HepG2 (cell line): Measurements from ENCODE around the gene CALD1. TPM values are rescaled to one million over a fixed set of nuclear protein-coding genes. Genes with fewer than 3 reads are reported as not detected.

Experiments
- ATAC-seq: fragments of 200-7000 bp; cut with Tn5 transposase; 3 replicates; pipeline ENCODE4 v1.9.1; 2020; ENCODE audit warnings: mild to moderate bottlenecking, moderate library complexity
- BruUV-seq: library from RNA; stranded (reverse); fragments of 400-500 nt; replicated peaks from 2 replicates; lab custom pipeline; 2021; lab: Mats Ljungman, UMichigan
- CTCF ChIA-PET: fragments of 300-600 bp; formaldehyde crosslinking; extraction: SDS; loops from one replicate; lab custom pipeline; 2021; ENCODE audit warnings: low total read pairs, inconsistent platforms, low intra/inter-chr PET ratio; lab: Yijun Ruan, JAX
- POLR2A ChIA-PET: fragments of 350-600 bp; sonication (Branson Sonifier 250); formaldehyde crosslinking; loops from one replicate; lab custom pipeline; 2020; ENCODE audit warnings: antibody characterized with exemption, inconsistent platforms; lab: Yijun Ruan, JAX
- DNase-seq: peaks from one replicate; pipeline ENCODE4 v3.0.0-alpha.2; 2015; ENCODE audit warnings: low spot score
- FAIRE-seq: peaks from 3 replicates; lab custom pipeline; 2011; peaks lifted over from hg19 to GRCh38; lab: Jason Lieb, UNC
- H2AFZ ChIP-seq: one replicate; pipeline ENCODE4 v1.6.1; 2011; ENCODE audit warnings: low read length, inconsistent platforms
- H3K27ac ChIP-seq: fragments of 300-600 bp; 3 replicates; pipeline ENCODE4 v1.8.0; 2011; ENCODE audit warnings: mixed run types, mild to moderate bottlenecking, mixed read lengths, low read length, inconsistent platforms; ENCODE audit not compliant: insufficient read depth; ENCODE audit errors: extremely low read length
- H3K27me3 ChIP-seq, 2 experiments: fragments of 200-600 bp in 1 of 2; 2 replicates in 1 of 2; 3 replicates in 1 of 2; pipeline versions ENCODE4 v1.6.0 to v1.8.0; 2011; ENCODE audit warnings: low read length in 2 of 2, mild to moderate bottlenecking in 2 of 2, moderate library complexity in 2 of 2, inconsistent platforms in 1 of 2; ENCODE audit not compliant: insufficient read depth in 2 of 2, control insufficient read depth in 1 of 2
- H3K36me3 ChIP-seq, 2 experiments: fragments of 200-600 bp in 1 of 2; replicated peaks in 1 of 2; 2 replicates in 1 of 2; 3 replicates in 1 of 2; pipeline versions ENCODE4 v1.5.1 to v1.8.0; 2011; ENCODE audit warnings: low read length in 2 of 2, inconsistent platforms in 1 of 2; ENCODE audit not compliant: insufficient read depth in 2 of 2, control insufficient read depth in 1 of 2
- H3K4me1 ChIP-seq: 2 replicates; pipeline ENCODE4 v1.5.1; 2012; ENCODE audit warnings: low read length, inconsistent platforms; ENCODE audit not compliant: insufficient read depth
- H3K4me2 ChIP-seq: 2 replicates; pipeline ENCODE4 v1.6.0; 2011; ENCODE audit warnings: low read depth, low read length, inconsistent platforms
- H3K4me3 ChIP-seq, 3 experiments: fragments of 200-600 bp in 1 of 3; sonication (generic), shearing (Covaris generic) in 1 of 3; replicated peaks in 1 of 3; 2 replicates each; pipeline ENCODE4 v1.5.1; 2011 to 2016; ENCODE audit warnings: low read length in 3 of 3, inconsistent platforms in 2 of 3, low read depth in 2 of 3, mild to moderate bottlenecking in 2 of 3, control low read depth in 1 of 3, mixed read lengths in 1 of 3; ENCODE audit not compliant: insufficient read depth in 1 of 3
- H3K79me2 ChIP-seq: one replicate; pipeline ENCODE4 v1.6.1; 2011; ENCODE audit warnings: low read length, inconsistent platforms; ENCODE audit not compliant: insufficient read depth
- H3K9ac ChIP-seq: 2 replicates; pipeline ENCODE4 v1.6.0; 2011; ENCODE audit warnings: mild to moderate bottlenecking, low read depth, low read length, inconsistent platforms; ENCODE audit not compliant: insufficient read depth
- H3K9me3 ChIP-seq: 2 replicates; pipeline ENCODE4 v1.5.1; 2012; ENCODE audit warnings: mild to moderate bottlenecking, low read length
- H4K20me1 ChIP-seq: 2 replicates; pipeline ENCODE4 v1.6.0; 2011; ENCODE audit warnings: inconsistent platforms, mild to moderate bottlenecking, low read length, moderate library complexity; ENCODE audit not compliant: insufficient read depth
- BHLHE40 ChIP-seq: IDR thresholded peaks from 2 replicates; pipeline ENCODE4 v1.6.1; 2011; ENCODE audit warnings: low read length, improper control_type of control experiment
- CREM ChIP-seq, 2 experiments: sonication (generic) in 1 of 2; formaldehyde crosslinking in 1 of 2; IDR thresholded peaks; 2 replicates each; pipeline versions ENCODE4 v1.4.0 to v1.6.1; 2016 to 2020; ENCODE audit warnings: antibody characterized with exemption in 1 of 2, mild to moderate bottlenecking in 1 of 2, missing genetic modification reagents in 1 of 2
- DNMT1 ChIP-seq: sonication (generic); formaldehyde crosslinking; IDR thresholded peaks from 2 replicates; pipeline ENCODE4 v1.5.1; 2020; ENCODE audit warnings: mild to moderate bottlenecking, missing genetic modification reagents
- KDM3A ChIP-seq: IDR thresholded peaks from 2 replicates; pipeline ENCODE4 v1.6.1; 2018; ENCODE audit warnings: low read depth, missing compliant biosample characterization
- MED1 ChIP-seq: sonication (generic); formaldehyde crosslinking; IDR thresholded peaks from 2 replicates; pipeline ENCODE4 v1.4.0; 2020; ENCODE audit warnings: missing genetic modification reagents
- NFYC ChIP-seq: IDR thresholded peaks from 2 replicates; pipeline ENCODE4 v1.6.1; 2016; ENCODE audit warnings: missing genetic modification reagents, missing compliant biosample characterization
- U2AF2 ChIP-seq: fragments of 200-400 bp; formaldehyde crosslinking; IDR thresholded peaks from 2 replicates; pipeline ENCODE4 v1.6.1; 2017; ENCODE audit warnings: low read depth, mild to moderate bottlenecking, low read length
- YY1 ChIP-seq: IDR thresholded peaks from 2 replicates; pipeline ENCODE4 v1.6.1; 2011; ENCODE audit warnings: low read length, low read depth, moderate library complexity, mild to moderate bottlenecking; ENCODE audit not compliant: insufficient read depth, insufficient replicate concordance
- ZNF138 ChIP-seq: sonication (generic); formaldehyde crosslinking; IDR thresholded peaks from 2 replicates; pipeline ENCODE4 v1.5.0; 2020; ENCODE audit warnings: mild to moderate bottlenecking, low read depth, missing genetic modification reagents
- ZNF3 ChIP-seq: IDR thresholded peaks from 2 replicates; pipeline ENCODE4 v1.7.0; 2017; ENCODE audit warnings: inconsistent platforms
- ZNF446 ChIP-seq: sonication (generic); formaldehyde crosslinking; IDR thresholded peaks from 2 replicates; pipeline ENCODE4 v1.5.0; 2020; ENCODE audit warnings: mild to moderate bottlenecking, missing genetic modification reagents
- ZNF883 ChIP-seq: sonication (generic); formaldehyde crosslinking; IDR thresholded peaks from 2 replicates; pipeline ENCODE4 v1.5.1; 2020; ENCODE audit warnings: mild to moderate bottlenecking, missing genetic modification reagents; ENCODE audit errors: not compliant biosample characterization
- ZSCAN12 ChIP-seq: sonication (generic); formaldehyde crosslinking; IDR thresholded peaks from 2 replicates; pipeline ENCODE4 v1.9.0; 2021; ENCODE audit warnings: mild to moderate bottlenecking, missing genetic modification reagents
- WGBS: methylation state at CpG from one replicate; pipeline ENCODE4 v1.1.6; 2017; ENCODE audit warnings: low lambda C conversion rate; 5-methylcytosine and 5-hydroxymethylcytosine counted together
- in situ Hi-C: cut with HindIII; loops from 2 replicates; pipeline ENCODE4 v1.10.0; 2017; ENCODE audit warnings: low pct_unique_long_range_greater_than_20kb; ENCODE audit not compliant: extremely low pct_ligation_motif_present
- intact Hi-C: fragments of 100-400 bp; cut with micrococcal nuclease; formaldehyde crosslinking; loops from one replicate; pipeline ENCODE4 v1.10.0; 2022; ENCODE audit not compliant: unreplicated experiment
- polyA plus RNA-seq, 8 experiments: library from polyadenylated mRNA; depleted of rRNA in 3 of 8; stranded (reverse) in 7 of 8; unstranded in 1 of 8; fragments of >200 nt; fragmentation: Illumina TruSeq in 4 of 8; extraction: Trizol in 4 of 8; gene quantifications; 2 replicates each; pipeline versions ENCODE4 v1.2.1 to v1.2.3, GENCODE V29; 2011 to 2016; ENCODE audit warnings: low read depth in 4 of 8, missing spikeins in 1 of 8, mixed read lengths in 1 of 8; ENCODE audit not compliant: insufficient read depth in 1 of 8
- total RNA-seq, 5 experiments: library from RNA; depleted of rRNA; stranded (reverse); fragments of >200 nt; fragmentation: Illumina TruSeq; extraction: Trizol; gene quantifications; 2 replicates each; pipeline ENCODE4 v1.2.3, GENCODE V29; 2016; ENCODE audit warnings: low read depth in 1 of 5
- TF ChIP-seq, protein P1 (sequence below): sonication (generic); formaldehyde crosslinking; IDR thresholded peaks from 2 replicates; pipeline ENCODE4 v1.4.0; 2020; ENCODE audit warnings: mild to moderate bottlenecking, missing genetic modification reagents, borderline replicate concordance
- TF ChIP-seq, protein P2 (sequence below): sonication (generic); formaldehyde crosslinking; IDR thresholded peaks from 2 replicates; pipeline ENCODE4 v1.4.0; 2020; ENCODE audit warnings: missing genetic modification reagents, borderline replicate concordance
- TF ChIP-seq, protein P3 (sequence below): sonication (generic); formaldehyde crosslinking; IDR thresholded peaks from 2 replicates; pipeline ENCODE4 v1.4.0; 2020; ENCODE audit warnings: mild to moderate bottlenecking, missing genetic modification reagents
- TF ChIP-seq, protein P4 (sequence below): IDR thresholded peaks from 2 replicates; pipeline ENCODE4 v1.6.1; 2012; ENCODE audit warnings: low read length, improper control_type of control experiment
- TF ChIP-seq, protein P5 (sequence below): sonication (generic); formaldehyde crosslinking; IDR thresholded peaks from 2 replicates; pipeline ENCODE4 v1.4.0; 2020; ENCODE audit warnings: missing genetic modification reagents

CALD1 gene
- total and polyA plus RNA-seq, 2 of the 13 experiments (the other 11 are each of a cell fraction or from before 2014, with no cell fraction given), result 53.0 to 112 TPM

DNA sequence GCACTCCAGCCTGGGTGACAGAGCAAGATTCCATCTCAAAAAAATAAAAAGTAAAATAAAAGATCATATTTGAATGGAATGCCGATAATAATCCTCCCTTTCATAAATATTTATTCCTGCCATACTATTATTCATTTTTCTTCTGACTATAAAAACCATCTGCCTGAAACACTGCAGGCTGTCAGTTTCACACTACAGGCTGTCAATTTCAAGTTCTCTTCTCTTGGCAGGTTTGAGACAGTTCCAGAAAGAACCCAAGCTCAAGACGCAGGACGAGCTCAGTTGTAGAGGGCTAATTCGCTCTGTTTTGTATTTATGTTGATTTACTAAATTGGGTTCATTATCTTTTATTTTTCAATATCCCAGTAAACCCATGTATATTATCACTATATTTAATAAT lies 188.7 kb downstream of the CALD1 start:
- no peak overlapping the region for H3K4me2 ChIP-seq
- no peak overlapping the region for H3K4me3 ChIP-seq
- no peaks in the 10 kb centered on the region for H3K79me2 ChIP-seq
- FAIRE-seq (no peak), ATAC-seq (no peak), DNase-seq (no peak)
- H2AFZ ChIP-seq, result no peak overlapping the region
- no peaks in the 10 kb centered on the region for H3K27me3 ChIP-seq
- no peaks in the 10 kb centered on the region for H3K9me3 ChIP-seq
- 98% methylated on average over 4 of the region's 4 CpGs for WGBS
- no peak overlapping the region for H3K9ac ChIP-seq
- no peaks in the 10 kb centered on the region for H3K4me1 ChIP-seq
- intact Hi-C loops (no loop called here), in situ Hi-C loops (no loop called here)
- no peak overlapping the region for H3K27ac ChIP-seq
- peaks cover 14 to 37% of the 10 kb centered on the region in 2 experiments; a peak in 4 of 5 replicates for H3K36me3 ChIP-seq
- CTCF ChIA-PET, result no interaction called here
- no peaks in the 10 kb centered on the region for H4K20me1 ChIP-seq
- no TSS peak for BruUV-seq
- POLR2A ChIA-PET, result no interaction called here
- TF ChIP-seq CREM (IDR thresholded peaks at IDR 0.05) (no peak), CREM (CRISPR knock-in tag; IDR thresholded peaks at IDR 0.05) (no peak), ZNF446 (CRISPR knock-in tag) (no peak), DNMT1 (no peak), KDM3A (CRISPR knock-in tag) (no peak), YY1 (no peak), BHLHE40 (no peak), ZNF138 (CRISPR knock-in tag) (no peak), ZSCAN12 (CRISPR knock-in tag) (no peak), ZNF3 (CRISPR knock-in tag) (no peak), U2AF2 (no peak), MED1 (no peak), NFYC (no peak), ZNF883 (CRISPR knock-in tag) (no peak)
- TF ChIP-seq, protein P1, sequence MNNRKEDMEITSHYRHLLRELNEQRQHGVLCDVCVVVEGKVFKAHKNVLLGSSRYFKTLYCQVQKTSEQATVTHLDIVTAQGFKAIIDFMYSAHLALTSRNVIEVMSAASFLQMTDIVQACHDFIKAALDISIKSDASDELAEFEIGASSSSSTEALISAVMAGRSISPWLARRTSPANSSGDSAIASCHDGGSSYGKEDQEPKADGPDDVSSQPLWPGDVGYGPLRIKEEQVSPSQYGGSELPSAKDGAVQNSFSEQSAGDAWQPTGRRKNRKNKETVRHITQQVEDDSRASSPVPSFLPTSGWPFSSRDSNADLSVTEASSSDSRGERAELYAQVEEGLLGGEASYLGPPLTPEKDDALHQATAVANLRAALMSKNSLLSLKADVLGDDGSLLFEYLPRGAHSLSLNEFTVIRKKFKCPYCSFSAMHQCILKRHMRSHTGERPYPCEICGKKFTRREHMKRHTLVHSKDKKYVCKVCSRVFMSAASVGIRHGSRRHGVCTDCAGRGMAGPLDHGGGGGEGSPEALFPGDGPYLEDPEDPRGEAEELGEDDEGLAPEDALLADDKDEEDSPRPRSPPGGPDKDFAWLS, result no peak
- TF ChIP-seq, protein P2, sequence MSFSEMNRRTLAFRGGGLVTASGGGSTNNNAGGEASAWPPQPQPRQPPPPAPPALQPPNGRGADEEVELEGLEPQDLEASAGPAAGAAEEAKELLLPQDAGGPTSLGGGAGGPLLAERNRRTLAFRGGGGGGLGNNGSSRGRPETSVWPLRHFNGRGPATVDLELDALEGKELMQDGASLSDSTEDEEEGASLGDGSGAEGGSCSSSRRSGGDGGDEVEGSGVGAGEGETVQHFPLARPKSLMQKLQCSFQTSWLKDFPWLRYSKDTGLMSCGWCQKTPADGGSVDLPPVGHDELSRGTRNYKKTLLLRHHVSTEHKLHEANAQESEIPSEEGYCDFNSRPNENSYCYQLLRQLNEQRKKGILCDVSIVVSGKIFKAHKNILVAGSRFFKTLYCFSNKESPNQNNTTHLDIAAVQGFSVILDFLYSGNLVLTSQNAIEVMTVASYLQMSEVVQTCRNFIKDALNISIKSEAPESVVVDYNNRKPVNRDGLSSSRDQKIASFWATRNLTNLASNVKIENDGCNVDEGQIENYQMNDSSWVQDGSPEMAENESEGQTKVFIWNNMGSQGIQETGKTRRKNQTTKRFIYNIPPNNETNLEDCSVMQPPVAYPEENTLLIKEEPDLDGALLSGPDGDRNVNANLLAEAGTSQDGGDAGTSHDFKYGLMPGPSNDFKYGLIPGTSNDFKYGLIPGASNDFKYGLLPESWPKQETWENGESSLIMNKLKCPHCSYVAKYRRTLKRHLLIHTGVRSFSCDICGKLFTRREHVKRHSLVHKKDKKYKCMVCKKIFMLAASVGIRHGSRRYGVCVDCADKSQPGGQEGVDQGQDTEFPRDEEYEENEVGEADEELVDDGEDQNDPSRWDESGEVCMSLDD, result no peak
- TF ChIP-seq, protein P3, sequence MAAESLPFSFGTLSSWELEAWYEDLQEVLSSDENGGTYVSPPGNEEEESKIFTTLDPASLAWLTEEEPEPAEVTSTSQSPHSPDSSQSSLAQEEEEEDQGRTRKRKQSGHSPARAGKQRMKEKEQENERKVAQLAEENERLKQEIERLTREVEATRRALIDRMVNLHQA (CRISPR knock-in tag), result no peak
- TF ChIP-seq, protein P4, sequence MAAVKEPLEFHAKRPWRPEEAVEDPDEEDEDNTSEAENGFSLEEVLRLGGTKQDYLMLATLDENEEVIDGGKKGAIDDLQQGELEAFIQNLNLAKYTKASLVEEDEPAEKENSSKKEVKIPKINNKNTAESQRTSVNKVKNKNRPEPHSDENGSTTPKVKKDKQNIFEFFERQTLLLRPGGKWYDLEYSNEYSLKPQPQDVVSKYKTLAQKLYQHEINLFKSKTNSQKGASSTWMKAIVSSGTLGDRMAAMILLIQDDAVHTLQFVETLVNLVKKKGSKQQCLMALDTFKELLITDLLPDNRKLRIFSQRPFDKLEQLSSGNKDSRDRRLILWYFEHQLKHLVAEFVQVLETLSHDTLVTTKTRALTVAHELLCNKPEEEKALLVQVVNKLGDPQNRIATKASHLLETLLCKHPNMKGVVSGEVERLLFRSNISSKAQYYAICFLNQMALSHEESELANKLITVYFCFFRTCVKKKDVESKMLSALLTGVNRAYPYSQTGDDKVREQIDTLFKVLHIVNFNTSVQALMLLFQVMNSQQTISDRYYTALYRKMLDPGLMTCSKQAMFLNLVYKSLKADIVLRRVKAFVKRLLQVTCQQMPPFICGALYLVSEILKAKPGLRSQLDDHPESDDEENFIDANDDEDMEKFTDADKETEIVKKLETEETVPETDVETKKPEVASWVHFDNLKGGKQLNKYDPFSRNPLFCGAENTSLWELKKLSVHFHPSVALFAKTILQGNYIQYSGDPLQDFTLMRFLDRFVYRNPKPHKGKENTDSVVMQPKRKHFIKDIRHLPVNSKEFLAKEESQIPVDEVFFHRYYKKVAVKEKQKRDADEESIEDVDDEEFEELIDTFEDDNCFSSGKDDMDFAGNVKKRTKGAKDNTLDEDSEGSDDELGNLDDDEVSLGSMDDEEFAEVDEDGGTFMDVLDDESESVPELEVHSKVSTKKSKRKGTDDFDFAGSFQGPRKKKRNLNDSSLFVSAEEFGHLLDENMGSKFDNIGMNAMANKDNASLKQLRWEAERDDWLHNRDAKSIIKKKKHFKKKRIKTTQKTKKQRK, result no peak
- TF ChIP-seq, protein P5, sequence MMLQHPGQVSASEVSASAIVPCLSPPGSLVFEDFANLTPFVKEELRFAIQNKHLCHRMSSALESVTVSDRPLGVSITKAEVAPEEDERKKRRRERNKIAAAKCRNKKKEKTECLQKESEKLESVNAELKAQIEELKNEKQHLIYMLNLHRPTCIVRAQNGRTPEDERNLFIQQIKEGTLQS (CRISPR knock-in tag), result no peak
